ENCODE data around the gene PSEN2.

The PSEN2 gene

DNA sequence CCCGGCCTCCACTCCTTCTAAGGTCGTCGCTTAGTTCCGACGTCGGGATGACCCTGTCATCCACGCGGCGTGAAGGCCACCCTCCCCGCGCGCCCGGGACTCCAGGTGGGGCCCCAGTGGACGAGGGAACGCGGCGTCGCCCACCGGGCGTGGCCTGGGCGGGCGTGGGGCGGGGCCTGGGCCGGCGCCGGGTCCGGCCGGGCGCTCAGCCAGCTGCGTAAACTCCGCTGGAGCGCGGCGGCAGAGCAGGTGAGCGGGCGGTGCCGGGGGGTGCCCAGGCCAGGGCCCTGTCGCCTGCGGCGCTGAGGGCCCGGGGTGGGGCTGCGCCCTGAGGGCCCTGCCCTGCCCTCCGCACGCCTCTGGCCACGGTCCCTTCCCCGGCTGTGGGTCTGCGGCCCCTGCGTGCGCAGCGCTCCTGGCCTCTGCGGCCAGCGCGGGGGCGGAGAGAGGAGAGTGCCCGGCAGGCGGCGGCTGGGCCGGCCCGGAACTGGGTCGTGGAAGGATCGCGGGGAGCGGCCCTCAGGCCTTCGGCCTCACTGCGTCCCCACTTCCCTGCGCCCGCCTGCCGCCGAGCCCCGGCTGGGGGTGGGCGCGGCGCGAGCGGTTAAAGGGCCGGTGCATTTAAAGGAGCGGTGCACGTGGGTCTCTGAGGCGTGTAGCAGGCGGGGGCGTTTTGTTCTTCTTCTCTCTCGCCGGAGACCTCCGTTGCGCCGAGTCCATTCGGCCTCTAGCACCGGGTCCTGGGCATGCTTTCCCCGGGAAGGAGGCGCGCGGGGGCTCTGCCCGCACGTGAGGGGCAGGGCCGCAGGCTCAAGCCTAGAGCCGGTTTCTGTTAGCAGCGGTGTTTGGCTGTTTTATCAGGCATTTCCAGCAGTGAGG, at the start of gene PSEN2:
PSEN2 (plus strand) TSS at position 216 of the 879 bp plus-strand sequence. CDS start 11,292 bp downstream, outside the sequence.
- no peak within 1 kb of the TSS for H3K27ac ChIP-seq
- no peak for TF ChIP-seq CTCF (IDR thresholded peaks at IDR 0.05)
- H3K27me3 ChIP-seq = peaks cover 59% of the 10 kb centered on the region
- H3K9me3 ChIP-seq = no peaks in the 10 kb centered on the region
- H3K36me3 ChIP-seq = no peaks in the 10 kb centered on the region
- H3K4me3 ChIP-seq (ENCODE audit: low read depth in 1 of 2, low read length in 1 of 2) = peak within 1 kb of the TSS; percentile 47 to 59
- peaks cover 10 to 11% of the 10 kb centered on the region in 2 experiments for H3K4me1 ChIP-seq (ENCODE audit: control insufficient read depth in 1 of 2, insufficient read depth in 1 of 2, low read depth in 1 of 2, low read length in 1 of 2)

DNA sequence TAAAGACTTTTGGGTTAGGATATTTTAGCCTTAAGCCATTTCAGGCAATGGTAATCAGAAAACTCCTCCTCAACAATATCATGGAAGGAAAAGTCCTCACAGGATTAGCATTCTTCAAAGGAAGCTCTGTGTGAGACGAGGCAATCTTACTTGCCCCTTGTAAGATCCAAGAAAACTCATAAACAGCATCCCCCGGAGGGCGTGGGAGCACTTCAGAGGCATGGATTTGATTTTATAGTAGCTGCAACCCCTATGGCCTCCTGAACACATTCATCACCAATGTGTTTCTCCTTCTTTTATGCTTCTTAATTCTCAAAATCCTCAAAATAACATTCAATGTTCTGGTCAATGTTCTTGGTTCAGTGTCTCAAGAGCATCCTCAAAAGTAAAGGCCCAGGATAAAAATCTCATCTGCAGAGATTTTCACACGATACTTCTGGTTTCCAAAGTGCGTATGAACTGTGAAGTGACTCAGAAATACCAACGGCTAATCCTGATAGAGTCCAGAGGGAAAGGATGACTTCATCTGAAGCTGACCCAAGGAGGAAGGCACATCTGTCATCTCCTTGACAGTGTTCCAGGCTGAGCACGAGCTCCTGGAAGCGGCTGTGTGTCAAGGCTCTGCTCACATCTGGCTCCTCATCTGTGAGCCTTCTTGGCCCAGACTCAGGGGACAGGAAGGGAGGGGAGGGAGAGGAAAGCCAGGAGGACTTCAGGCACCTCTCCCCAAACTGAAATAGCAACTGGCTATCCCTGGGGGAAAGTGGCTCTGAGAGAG, 49.3 kb upstream of the PSEN2 start:
- no peak for TF ChIP-seq CTCF (IDR thresholded peaks at IDR 0.05)
- Histone ChIP-seq H3K9me3 (no peaks in the 10 kb centered on the region), H3K27ac (no peak overlapping the region), H3K4me3 (ENCODE audit: low read depth in 1 of 2, low read length in 1 of 2) (no peak overlapping the region), H3K27me3 (peaks cover 8% of the 10 kb centered on the region), H3K4me1 (ENCODE audit: control insufficient read depth in 1 of 2, insufficient read depth in 1 of 2, low read depth in 1 of 2, low read length in 1 of 2) (no peaks in the 10 kb centered on the region), H3K36me3 (no peaks in the 10 kb centered on the region)

DNA sequence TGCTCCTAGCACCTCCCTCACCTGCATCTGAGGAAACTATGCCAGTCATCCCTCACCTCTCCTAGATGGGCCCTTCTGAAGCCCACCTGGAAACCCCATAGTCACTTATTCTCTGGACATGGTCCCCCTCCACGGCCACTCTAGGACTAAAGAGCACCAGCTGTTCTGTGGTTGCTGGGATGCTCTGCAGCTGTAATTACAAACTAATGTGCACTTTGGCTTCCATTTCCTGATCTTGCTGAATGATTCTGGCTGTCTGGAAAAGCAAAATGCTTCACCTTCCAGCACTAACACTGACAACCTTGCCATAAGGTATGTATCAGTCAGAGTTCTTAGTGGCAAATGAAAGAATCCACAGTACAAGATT, 48.7 kb upstream of the PSEN2 start:
- Histone ChIP-seq H3K36me3 (no peaks in the 10 kb centered on the region), H3K27me3 (peaks cover 2% of the 10 kb centered on the region), H3K27ac (no peak overlapping the region), H3K4me1 (ENCODE audit: control insufficient read depth in 1 of 2, insufficient read depth in 1 of 2, low read depth in 1 of 2, low read length in 1 of 2) (no peaks in the 10 kb centered on the region), H3K4me3 (ENCODE audit: low read depth in 1 of 2, low read length in 1 of 2) (no peak overlapping the region), H3K9me3 (no peaks in the 10 kb centered on the region)
- TF ChIP-seq CTCF (IDR thresholded peaks at IDR 0.05) = no peak

- Histone ChIP-seq H3K4me3 (ENCODE audit: low read depth in 1 of 2, low read length in 1 of 2) (no peak overlapping the region), H3K9me3 (no peaks in the 10 kb centered on the region), H3K36me3 (no peaks in the 10 kb centered on the region), H3K27me3 (no peaks in the 10 kb centered on the region), H3K27ac (no peak overlapping the region), H3K4me1 (ENCODE audit: control insufficient read depth in 1 of 2, insufficient read depth in 1 of 2, low read depth in 1 of 2, low read length in 1 of 2) (peaks cover 5 to 9% of the 10 kb centered on the region in 2 experiments)
- no peak for TF ChIP-seq CTCF (IDR thresholded peaks at IDR 0.05)
Observed at GRCh38 chr1:226823643-226824042, 46.8 kb upstream of the PSEN2 start.

GRCh38 chr1:226825037-226825745, 45.2 kb upstream of the PSEN2 start:
- no peak overlapping the region for H3K4me3 ChIP-seq (ENCODE audit: low read depth in 1 of 2, low read length in 1 of 2)
- TF ChIP-seq CTCF (IDR thresholded peaks at IDR 0.05) = no peak
- H3K27me3 ChIP-seq = peaks cover 3% of the 10 kb centered on the region
- H3K4me1 ChIP-seq (ENCODE audit: control insufficient read depth in 1 of 2, insufficient read depth in 1 of 2, low read depth in 1 of 2, low read length in 1 of 2) = peaks cover 5 to 9% of the 10 kb centered on the region in 2 experiments
- H3K36me3 ChIP-seq = no peaks in the 10 kb centered on the region
- H3K9me3 ChIP-seq = no peaks in the 10 kb centered on the region
- H3K27ac ChIP-seq = no peak overlapping the region

Data from neutrophil (primary cell).